Measurements from ENCODE around the gene TLDC2. TPM values are rescaled to one million over a fixed set of nuclear protein-coding genes. Genes with fewer than 3 reads are reported as not detected.

TLDC2 gene
- total RNA-seq, 1 experiment from 2014 or later, result 0.32 TPM

Other genes starting within 250 kb of the TLDC2 start
- 0.12 TPM for gene SLA2, start 229.9 kb upstream of the TLDC2 start, total RNA-seq (2021; ENCODE audit: unreplicated experiment)
- gene NDRG3, start 130.0 kb upstream of the TLDC2 start, total RNA-seq (2021; ENCODE audit: unreplicated experiment), result 29.3 TPM
- gene DSN1, start 102.4 kb upstream of the TLDC2 start, total RNA-seq (2021; ENCODE audit: unreplicated experiment), result 27.9 TPM
- gene SAMHD1, start 75.6 kb downstream of the TLDC2 start, total RNA-seq (2021; ENCODE audit: unreplicated experiment), result 21.4 TPM
- gene RBL1, start 219.9 kb downstream of the TLDC2 start, total RNA-seq (2021; ENCODE audit: unreplicated experiment), result 16.9 TPM